NCI-H460 (cell line): Measurements from ENCODE around the gene CD59. TPM values are rescaled to one million over a fixed set of nuclear protein-coding genes. Genes with fewer than 3 reads are reported as not detected.
A peak's percentile ranks its signal among the peaks of the same experiment; 100 is the strongest.
"Not testable (repeated sequence)": the region's sequence is repeated elsewhere in the genome, so short reads cannot be mapped to it uniquely, and the experiment has no call there.

Source experiments
- DNase-seq: peaks from one replicate; pipeline ENCODE4 v3.0.0-alpha.2; 2016; ENCODE audit warnings: low read depth; ENCODE audit errors: extremely low read depth
- total RNA-seq: library from RNA; depleted of rRNA; stranded (reverse); fragments of >200 nt; shearing (Covaris generic); gene quantifications from 2 replicates; pipeline ENCODE4 v1.2.3, GENCODE V29; 2014

Gene CD59
- total RNA-seq, 1 experiment from 2014 or later = 62.7 TPM

DNA sequence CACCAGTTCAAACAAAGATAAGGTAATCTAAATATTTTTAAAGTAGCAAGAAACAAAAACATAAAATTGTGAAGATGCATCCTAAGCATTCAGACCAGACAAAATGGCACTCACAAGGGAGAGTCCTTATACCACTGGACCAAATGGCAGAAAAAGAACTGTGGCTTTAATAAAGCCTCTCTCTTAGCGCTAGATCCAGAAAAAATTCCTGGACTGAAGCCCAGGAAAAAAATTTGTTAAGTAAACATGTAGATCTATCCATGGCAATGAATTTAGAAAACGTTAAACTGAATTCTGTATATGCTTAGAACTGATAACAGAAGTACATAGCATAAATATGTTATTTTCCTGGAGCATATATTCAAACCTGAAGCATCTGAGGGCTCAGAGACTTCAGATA lies 11.8 kb upstream of the CD59 start:
- DNase-seq = no peak

DNA sequence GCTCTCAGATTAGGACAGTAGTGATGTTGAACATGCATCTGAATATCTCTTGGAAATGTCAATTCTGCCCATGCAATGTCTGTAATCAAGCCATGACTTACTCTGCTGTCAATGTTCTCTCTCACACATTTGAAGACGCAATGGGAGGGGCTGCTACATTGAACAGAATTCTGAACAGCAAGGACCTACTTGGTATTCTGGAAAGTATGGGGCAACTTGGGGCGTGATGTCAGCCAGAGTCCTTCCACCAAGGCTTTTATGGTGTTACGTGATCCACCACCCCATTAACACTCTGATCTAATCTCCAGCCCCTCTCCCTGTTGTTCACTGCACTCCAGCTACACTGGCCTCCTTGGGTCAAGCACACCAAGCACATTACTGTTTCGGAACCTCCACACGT lies 7.1 kb upstream of the CD59 start:
- DNase-seq = no peak

DNA sequence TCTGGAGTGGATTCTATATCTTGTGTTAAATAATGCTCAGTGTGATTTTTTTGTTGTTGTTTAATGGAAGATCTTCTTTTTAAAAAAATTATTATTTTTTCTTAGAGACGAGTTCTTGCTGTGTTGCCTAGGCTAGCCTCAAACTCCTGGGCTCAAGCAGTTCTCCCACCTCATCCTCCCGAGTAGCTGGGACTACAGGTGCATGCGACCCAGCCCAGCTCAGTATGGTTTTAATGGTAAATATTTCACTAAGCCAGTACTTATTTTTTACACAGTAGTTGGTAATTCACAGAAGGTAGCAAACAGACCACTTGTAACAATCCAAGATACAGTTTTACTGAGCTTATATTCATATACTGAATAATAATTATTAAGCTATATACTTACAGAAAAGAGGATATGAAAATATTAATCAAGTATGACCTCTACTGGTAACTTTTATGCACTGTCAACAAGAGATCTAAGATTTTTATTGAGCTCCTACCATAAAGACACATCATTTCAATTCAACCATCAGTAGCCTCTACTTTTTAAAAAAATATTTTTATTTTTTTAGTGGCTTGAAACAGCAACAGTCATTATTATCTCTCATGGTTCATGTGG lies 6.1 kb upstream of the CD59 start:
- DNase-seq = no peak

DNA sequence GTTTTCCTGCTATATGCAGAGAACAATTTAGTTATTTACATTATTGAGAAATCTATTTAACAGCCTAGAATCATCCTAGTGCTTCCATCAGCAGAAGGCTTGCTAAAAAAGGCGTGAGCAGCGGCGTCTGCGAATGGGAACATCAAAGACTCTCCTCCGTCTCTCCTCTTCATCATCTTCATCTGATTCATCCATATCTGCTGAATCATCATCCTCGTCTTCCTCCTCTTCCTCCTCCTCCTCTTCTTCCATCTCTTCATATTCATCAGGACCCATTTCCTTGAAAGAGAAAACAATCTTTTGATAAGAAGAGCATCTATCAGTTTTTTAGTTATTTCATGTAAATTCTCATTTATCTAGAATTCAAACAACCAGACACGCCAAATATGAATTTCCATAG lies 5.6 kb upstream of the CD59 start:
- no peak for DNase-seq

DNA sequence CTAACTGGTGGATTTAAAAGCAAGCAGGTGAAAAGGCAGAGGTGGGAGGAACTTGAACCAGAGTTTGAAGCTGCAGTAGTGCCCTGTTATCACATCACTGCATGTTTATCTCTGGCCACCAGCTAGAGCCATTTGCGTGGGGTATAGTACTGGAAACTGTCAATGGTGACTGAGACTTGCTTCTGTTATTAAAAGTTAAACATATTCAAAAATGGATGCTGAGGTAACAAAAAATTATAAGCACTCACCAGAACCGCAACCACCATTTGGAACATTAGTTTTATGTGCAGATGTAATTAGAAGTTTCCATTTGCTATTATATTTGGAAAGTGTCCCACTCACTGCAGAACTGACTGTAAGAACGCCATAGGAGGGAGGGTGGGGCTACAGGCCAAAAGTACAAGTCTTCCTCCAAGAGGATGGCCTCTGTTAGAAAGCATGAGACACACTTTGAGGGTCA lies 1.2 kb upstream of the CD59 start:
- DNase-seq = no peak

DNA sequence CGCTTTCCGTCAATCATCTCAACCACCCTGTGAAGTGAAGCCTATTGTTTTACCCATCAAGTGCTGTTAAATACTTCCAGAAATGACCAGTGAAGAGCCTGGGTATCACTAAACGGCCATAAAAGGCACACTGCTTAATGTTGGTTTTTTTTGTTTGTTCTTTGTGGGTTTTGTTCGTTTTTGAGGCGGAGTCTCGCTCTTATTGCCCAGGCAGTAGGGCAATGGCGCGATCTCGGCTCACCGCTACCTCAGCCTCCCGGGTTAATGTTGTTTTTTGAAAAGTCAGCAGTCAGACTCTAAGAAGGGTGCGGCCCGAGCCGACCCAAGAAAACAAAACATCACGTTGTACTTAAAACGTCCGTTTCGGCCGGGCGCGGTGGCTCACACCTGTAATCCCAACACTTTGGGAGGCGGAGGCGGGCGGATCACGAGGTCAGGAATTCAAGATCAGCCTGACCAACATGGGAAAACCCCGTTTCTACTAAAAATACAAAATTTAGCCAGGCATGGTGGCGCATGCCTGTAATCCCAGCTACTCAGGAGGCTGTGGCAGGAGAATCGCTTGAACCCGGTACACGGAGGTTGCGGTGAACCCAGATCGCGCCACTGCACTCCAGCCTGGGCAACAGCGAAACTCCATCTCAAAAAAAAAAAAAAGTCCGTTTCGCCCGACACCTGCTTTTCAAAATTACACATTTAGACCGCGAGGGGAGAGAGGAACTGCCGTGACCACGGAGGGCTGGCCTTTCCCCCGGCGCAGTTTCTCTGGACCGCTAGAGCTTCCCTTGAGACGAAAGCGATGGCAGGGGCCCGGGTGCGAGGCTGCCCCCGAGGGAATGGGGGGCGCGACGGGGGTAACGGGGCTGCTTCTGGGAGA lies 714 bp downstream of the CD59 start:
- DNase-seq = no peak

DNA sequence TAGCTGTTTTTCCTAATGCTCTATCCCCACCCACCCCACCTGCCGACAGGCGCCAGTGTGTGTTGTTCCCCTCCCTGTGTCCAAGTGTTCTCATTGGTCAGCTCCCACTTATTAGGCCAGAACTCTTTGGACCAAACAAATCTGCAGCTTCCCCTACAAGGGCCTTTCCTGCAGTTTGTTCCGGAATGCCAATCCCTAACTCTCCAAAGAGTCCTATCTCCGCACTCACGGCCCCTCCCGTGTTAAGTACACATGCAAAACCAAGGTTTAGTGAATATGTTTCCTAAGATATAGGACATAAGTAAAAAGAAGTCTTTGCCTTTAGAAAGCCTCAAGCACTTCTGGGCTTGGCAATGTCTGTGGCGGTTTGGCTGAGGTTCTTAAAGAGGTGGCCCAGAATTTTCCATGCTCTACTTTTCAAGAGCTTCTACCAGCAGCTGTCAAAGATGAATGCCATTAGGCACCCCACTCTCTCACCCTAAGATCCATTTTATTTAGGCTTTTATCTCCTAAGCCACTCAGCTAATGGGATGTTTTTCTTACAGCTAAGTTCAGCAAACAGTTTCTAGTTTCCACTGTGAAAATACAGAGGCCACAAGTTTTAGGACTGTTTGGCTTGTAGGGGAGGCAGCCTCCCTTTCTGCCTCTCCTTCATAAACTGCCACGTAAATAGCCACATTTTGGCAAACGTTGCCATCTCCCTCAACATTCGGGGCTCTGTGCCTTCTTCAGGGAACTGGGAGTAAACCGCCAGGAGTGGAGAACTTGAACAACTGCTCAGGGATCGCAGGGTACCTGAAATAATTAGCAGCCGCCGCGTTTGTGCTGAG lies 1.6 kb downstream of the CD59 start:
- no peak for DNase-seq

DNA sequence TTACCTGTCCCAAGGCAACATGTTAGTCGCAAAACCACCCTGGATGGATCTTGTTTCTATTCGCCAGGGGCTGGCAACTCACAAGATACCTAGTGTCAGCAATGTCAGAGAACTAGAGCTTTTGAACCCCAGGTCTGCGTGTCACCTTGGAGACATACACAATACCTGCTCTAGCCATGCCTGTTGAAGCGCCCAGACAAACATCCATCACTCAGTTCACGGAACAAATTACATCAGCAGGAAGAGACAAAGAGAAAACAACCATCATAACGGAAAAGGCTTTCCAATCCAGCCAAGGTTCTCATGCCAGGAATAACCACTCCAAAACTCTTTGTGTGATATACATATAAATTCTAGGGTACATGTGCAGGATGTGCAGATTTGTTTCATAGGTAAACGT lies 2.2 kb downstream of the CD59 start:
- no peak for DNase-seq

DNA sequence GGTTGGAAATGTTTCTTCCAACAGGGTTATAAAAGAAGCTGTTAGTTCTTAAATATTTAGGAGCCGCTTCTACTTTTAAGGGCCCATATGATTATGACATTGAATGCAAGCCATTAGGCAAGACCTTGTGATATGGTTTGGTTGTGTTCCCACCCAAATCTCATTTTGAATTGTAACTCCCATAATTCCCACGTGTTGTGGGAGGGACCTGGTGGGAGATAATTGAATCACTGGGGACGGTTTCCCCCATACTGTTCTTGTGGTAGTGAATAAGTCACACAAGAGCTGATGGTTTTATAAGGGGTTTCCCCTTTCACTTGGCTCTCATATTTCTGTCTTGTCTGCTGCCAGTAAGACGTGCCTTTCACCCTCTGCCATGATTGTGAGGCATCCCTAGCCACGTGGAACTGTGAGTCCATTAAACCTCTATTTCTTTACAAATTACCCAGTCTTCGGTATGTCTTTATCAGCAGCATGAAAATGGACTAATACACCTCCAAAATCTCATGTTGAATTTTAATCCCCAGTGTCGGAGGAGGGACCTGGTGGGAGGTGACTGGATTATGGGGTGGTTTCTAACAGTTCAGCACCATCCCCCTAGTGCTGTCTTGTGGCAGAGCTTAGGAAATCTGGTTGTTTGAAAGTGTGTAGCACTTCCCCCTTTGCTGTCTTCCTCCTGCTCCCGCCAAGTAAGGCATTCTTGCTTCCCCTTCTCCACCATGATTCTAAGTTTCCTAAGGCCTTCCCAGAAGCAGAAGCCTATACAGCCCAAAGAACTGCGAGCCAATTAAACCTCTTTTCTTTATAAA lies 4.3 kb downstream of the CD59 start:
- no peak for DNase-seq

DNA sequence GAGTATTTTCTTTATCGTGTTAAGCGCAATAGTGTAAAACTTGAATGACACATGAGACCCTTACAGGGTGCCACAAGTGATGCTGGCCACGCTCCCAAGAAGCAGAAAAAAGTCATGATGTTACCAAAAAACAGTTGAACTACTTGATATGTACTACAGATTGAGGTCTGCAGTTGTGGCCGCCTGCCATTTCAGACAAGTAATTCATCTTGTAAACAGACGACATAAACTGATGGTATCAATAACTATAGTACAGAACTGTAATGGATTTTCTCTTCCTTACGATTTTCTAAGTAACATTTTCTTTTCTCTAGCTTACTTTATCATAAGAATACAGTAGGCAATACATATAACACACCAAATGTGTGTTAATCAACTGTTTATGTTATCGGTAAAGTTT lies 5.5 kb downstream of the CD59 start:
- DNase-seq = no peak

DNA sequence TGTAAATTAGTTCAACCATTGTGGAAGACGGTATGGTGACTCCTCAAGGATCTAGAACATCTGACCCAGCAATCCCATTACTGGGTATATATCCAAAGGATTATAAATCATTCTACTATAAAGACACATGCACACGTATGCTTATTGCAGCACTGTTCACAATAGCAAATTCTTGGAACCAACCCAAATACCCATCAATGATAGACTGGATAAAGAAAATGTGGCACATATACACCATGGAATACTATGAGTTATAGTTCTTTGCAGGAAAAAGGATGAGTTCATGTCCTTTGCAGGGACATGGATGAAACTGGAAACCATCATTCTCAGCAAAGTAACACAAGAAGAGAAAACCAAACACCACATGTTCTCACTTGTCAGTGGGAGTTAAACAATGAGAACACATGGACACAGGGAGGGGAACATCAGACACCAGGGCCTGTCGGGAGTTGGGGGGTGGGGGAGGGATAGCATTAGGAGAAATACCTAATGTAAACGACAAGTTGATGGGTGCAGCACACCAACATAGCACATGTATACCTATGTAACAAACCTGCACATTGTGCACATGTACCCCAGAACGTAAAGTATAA lies 7.1 kb downstream of the CD59 start:
- not testable (repeated sequence) for DNase-seq

DNA sequence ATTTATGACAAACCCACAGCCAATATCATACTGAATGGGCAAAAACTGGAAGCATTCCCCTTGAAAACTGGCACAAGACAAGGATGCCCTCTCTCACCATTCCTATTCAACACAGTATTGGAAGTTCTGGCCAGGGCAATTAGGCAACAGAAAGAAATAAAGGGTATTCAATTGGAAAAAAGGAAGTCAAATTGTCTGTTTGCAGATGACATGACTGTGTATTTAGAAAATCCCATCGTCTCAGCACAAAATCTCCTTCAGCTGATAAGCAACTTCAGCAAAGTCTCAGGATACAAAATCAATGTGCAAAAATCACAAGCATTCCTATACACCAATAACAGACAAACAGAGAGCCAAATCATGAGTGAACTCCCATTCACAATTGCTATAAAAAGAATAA lies 8.7 kb downstream of the CD59 start:
- DNase-seq = not testable (repeated sequence)

DNA sequence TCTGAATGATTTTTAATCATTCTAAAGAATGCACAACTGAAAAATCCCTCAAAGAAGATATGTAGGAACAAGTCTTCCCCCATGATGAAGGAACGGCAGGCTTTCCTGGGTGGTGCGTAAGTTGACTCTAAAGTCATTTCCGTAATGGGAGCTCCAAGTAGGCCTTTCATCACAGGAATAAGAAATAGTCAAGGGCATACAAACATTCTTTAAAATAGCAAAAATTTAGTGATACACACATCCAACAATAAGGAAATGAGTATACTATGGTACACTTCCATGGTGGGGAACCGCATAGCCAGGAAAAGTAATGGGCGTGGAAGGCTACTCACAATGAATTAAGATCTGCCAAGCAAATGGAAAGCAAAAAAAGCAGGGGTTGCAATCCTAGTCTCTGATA lies 10.7 kb downstream of the CD59 start:
- no peak for DNase-seq

DNA sequence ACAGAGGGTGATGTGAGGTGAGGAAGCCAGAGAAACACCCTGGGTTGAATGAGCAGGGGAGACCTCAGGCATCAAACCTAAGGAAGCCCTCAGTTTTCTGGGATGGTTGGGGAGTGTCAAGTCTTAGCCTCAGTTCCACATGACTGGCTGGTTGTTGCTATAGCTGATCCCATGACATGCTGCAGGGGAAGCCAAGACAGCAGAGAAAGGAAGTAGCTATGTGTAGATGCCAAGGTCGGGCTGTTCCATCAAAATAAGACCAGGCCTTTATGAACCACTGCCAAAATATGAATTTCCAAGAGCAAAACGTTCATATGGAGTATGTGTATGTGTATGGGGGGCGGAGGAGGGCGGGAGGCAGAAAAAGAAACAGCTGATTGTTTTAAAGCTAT lies 11.6 kb downstream of the CD59 start:
- no peak for DNase-seq

DNA sequence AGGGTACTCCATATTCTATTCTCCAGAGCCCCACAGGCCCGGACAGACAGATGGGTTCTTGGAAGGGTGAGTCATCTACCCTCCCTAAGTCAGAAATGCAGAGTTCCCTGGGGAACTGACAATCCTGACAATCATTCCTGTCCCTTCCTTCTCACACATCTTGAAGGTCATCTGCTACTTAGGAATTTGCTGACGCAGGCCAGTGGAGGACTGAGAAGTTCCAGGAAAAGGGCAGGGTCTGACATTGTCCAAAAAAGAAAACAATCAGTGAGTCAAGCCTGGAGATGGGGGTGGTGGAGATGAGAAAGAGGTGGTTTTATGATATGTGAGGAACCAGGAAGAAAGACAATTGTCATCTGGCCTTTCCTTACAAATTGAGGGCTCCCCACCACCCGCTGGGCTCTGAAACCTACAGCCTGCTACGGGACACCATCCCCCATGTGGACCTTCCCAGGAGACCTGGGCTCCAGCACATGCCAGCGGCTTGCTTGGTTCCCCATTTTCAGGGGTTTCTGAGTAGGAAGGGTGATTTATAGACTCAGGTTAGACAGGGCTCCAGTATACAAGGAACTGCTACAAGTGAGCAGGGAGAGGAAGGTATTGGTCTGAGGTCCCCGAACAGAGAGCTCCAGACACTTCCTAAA lies 12.9 kb downstream of the CD59 start:
- DNase-seq = peak; percentile 60

DNA sequence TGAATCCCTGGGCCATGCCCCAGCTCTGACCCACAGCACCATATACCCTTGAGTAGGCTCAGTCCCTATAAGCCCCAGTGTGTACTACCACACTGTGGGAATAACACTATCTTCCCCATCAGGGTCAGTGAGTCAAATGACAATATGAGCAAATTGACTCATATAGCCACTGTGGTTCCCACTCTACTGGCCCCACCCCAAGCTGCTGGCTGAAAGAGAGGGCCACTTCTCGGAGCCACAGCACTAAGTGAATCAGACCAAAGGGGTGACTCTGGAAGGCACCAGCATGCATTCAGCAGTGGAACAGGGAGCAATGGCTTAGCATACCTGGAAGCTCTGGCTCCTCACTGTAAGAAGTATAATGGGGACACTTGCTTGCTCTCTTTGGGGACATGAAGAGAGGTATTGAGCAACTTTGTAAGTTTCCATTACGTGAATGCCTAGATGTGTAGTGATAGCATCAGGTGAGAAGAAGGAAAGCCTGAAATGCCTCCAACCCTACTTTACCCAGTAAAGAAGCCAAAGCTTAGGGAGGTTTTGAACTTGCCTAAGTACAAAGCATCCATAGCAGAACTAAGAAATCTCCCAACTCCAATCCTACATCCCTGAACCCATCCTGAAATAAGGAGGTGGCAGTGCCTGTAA lies 13.5 kb downstream of the CD59 start:
- no peak for DNase-seq

DNA sequence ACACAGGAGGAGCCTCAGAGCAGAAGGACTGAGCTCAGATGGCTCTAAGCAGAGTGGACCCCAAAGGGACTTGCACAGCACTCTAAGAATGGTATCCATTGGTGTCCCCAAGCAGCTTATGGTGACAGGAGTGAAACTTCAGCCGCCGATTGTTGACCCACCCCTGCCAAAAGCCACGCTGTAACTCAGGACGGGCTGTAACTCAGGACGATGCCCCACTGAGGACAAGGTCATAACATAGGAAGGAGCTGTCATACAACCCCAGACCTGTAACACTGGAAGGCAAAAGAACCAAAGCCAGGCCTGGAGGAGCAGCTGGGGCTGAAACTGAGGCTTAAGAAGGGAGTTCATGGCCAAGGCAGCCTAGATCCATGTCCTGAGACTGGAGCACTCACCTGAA lies 14.2 kb downstream of the CD59 start:
- DNase-seq = no peak

DNA sequence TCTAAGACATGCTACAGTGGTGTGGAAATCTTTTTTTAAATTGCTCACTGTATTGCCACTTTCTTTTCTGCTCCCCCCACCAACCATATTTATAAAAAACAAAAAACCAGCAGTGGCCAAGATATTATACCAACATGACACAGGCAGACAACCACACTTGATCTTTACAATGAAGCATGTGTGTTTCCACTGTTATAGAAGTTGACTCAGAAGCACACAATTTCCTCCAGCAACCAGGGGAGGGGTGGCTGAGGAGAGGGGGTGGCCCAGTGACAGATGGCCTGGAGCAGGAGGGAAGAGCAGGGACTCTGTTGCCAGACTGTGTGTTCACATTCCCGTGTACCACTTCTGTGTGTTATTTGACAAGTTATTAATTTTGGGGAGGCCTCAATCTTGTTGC lies 14.8 kb downstream of the CD59 start:
- no peak for DNase-seq

DNA sequence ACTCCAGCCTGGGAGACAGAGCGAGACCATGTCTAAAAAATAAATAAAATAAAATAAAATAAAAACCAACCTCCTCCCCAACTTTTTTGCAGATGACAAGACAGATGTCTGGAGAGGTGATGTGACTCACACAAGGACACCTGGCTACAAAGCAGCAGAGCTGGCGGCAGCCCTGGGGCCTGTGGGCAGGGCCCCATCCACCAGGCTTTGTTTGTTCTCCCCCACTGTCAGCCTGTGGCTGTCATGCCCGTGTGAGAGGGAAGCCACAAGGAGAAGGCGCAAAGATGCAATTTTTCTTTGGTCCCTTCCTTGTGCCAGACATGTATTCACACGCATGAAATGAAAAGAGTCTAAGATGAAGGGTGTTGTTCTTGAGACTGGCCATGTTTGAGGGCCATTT lies 16.6 kb downstream of the CD59 start:
- DNase-seq = no peak
